ENCODE measurements around the gene KDM2A.
"Not testable (repeated sequence)": the region's sequence is repeated elsewhere in the genome, so short reads cannot be mapped to it uniquely, and the experiment has no call there.

Gene KDM2A

GRCh38 chr11:67163006-67163405 is 43.9 kb downstream of the KDM2A start:
- in situ Hi-C loops (cut with MboI; ENCODE audit: low pct_unique_long_range_greater_than_20kb, low sequenced_read_pairs, unreplicated experiment) = loop anchor here (10.0 kb wide), 1 partner anchor 78 kb away; no protein-coding TSS in a partner anchor
- DNase-seq (ENCODE audit: low spot score) = no peak
- TF ChIP-seq, protein P1, sequence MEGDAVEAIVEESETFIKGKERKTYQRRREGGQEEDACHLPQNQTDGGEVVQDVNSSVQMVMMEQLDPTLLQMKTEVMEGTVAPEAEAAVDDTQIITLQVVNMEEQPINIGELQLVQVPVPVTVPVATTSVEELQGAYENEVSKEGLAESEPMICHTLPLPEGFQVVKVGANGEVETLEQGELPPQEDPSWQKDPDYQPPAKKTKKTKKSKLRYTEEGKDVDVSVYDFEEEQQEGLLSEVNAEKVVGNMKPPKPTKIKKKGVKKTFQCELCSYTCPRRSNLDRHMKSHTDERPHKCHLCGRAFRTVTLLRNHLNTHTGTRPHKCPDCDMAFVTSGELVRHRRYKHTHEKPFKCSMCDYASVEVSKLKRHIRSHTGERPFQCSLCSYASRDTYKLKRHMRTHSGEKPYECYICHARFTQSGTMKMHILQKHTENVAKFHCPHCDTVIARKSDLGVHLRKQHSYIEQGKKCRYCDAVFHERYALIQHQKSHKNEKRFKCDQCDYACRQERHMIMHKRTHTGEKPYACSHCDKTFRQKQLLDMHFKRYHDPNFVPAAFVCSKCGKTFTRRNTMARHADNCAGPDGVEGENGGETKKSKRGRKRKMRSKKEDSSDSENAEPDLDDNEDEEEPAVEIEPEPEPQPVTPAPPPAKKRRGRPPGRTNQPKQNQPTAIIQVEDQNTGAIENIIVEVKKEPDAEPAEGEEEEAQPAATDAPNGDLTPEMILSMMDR (IDR thresholded peaks at IDR 0.05; ENCODE audit: extremely low read depth, insufficient read depth, missing control alignments) = no peak

DNA sequence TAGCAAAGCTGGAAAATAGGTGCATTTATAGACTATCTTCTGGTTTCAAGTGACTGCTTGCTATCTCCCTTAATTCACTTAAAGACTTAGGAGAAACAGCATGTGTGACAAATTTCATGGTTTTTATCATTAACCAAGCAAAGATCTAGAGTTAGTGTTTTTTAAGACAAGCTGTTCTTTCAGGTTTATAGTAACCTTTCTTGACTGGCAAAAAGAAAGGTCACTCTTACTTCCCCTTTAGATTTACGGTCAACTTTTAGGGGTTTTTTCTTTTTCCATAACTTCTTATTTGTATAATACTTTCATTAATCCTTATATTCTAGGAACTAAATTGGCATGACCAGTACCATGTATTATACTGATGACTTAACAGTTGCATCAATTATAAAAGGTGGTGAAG is 46.6 kb downstream of the KDM2A start:
- in situ Hi-C loops (cut with MboI; ENCODE audit: low pct_unique_long_range_greater_than_20kb, low sequenced_read_pairs, unreplicated experiment) = loop anchor here (10.0 kb wide), 1 partner anchor 81 kb away; no protein-coding TSS in a partner anchor
- TF ChIP-seq, protein P1 (IDR thresholded peaks at IDR 0.05; ENCODE audit: extremely low read depth, insufficient read depth, missing control alignments) = no peak
- no peak for DNase-seq (ENCODE audit: low spot score)

- in situ Hi-C loops (cut with MboI; ENCODE audit: low pct_unique_long_range_greater_than_20kb, low sequenced_read_pairs, unreplicated experiment) = loop anchor here (10.0 kb wide), 1 partner anchor 82 kb away; no protein-coding TSS in a partner anchor
- TF ChIP-seq, protein P1 (IDR thresholded peaks at IDR 0.05; ENCODE audit: extremely low read depth, insufficient read depth, missing control alignments) = no peak
- no peak for DNase-seq (ENCODE audit: low spot score)
These were observed 48.0 kb downstream of the KDM2A start for GRCh38 chr11:67167091-67167490.

GRCh38 chr11:67167719-67168118 is 48.7 kb downstream of the KDM2A start:
- DNase-seq (ENCODE audit: low spot score) = no peak
- TF ChIP-seq, protein P1 (IDR thresholded peaks at IDR 0.05; ENCODE audit: extremely low read depth, insufficient read depth, missing control alignments) = no peak
- in situ Hi-C loops (cut with MboI; ENCODE audit: low pct_unique_long_range_greater_than_20kb, low sequenced_read_pairs, unreplicated experiment) = loop anchor here (10.0 kb wide), 1 partner anchor 83 kb away; no protein-coding TSS in a partner anchor

DNA sequence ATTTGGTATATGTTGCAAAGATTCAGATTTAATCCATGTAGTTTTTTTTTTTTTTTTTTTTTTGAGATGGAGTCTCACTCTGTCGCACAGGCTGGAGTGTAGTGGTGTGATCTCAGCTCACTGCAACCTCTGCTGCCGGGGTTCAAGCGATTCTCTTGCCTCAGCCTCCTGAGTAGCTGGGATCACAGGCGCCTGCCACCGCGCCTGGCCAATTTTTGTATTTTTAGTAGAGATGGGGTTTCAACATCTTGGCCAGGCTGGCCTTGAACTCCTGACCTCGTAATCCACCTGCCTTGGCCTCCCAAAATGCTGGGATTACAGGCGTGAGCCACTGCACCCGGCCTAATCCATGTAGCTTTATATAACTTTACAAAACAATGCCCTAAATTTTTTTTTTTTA is 49.8 kb downstream of the KDM2A start:
- in situ Hi-C loops (cut with MboI; ENCODE audit: low pct_unique_long_range_greater_than_20kb, low sequenced_read_pairs, unreplicated experiment) = loop anchor here (10.0 kb wide), 1 partner anchor 84 kb away; no protein-coding TSS in a partner anchor
- DNase-seq (ENCODE audit: low spot score) = not testable (repeated sequence)

DNA sequence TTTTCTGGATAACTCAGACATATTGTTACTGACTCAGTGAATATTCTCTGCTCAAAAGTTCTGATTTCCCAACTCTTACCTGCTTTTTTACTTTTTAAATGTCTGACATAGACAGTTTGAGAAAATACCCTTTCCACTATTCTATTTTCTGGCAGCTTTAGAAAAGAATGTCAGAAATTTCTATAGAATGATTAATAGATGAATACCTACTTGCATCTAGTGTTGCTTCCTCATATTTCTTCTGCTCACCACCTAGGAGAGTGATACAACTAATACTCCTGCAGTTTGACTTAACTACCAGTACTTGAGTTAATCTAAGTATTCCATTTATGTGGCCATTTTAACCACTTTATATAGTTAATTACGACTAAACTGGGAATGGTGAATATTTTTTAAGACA is 55.2 kb downstream of the KDM2A start:
- TF ChIP-seq, protein P1 (IDR thresholded peaks at IDR 0.05; ENCODE audit: extremely low read depth, insufficient read depth, missing control alignments) = no peak
- no peak for DNase-seq (ENCODE audit: low spot score)
- in situ Hi-C loops (cut with MboI; ENCODE audit: low pct_unique_long_range_greater_than_20kb, low sequenced_read_pairs, unreplicated experiment) = no loop called here

GRCh38 chr11:67177399-67178281 is 58.6 kb downstream of the KDM2A start:
- no peak for DNase-seq (ENCODE audit: low spot score)
- TF ChIP-seq, protein P1 (IDR thresholded peaks at IDR 0.05; ENCODE audit: extremely low read depth, insufficient read depth, missing control alignments) = no peak
- in situ Hi-C loops (cut with MboI; ENCODE audit: low pct_unique_long_range_greater_than_20kb, low sequenced_read_pairs, unreplicated experiment) = no loop called here
